Fibroblast of skin of left biceps (primary cell): ENCODE results near the gene PDCD4.

Experiments used
- DNase-seq, 2 experiments: peaks; one replicate each; pipeline ENCODE4 v3.0.0-alpha.2; 2013; ENCODE audit warnings: low read depth in 2 of 2

Gene PDCD4

DNA sequence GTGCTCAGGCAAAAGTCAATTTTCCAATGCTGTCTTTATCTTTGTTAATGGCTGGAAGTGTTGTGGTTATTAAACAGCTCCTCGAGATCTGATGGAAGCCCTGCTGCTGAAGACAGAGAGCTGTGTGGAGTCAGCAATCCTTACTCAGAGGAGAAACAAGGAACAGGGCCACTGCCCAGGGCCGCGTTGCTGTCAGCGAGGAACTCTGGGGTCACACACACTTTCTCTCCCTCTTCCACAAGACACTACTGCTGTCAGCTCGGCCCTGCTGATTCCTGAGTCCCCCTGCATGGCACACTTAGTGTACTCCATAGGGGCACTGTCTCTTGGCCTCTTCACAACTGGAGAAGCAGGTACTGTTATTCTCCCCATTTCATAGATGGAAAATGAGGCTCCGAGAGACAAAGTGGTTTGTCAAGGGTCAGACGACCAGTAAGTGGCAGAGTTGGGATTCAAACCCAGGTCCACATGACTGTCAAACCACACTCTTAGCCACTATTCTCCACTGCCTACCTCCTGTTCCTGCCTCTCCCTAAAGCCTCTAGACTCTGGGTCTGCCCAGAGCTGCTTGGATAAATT, 29.3 kb upstream of the PDCD4 start:
- DNase-seq, result no peak

GRCh38 chr10:110843031-110843430, 28.7 kb upstream of the PDCD4 start:
- no peak for DNase-seq

GRCh38 chr10:110843796-110844616, 27.7 kb upstream of the PDCD4 start:
- no peak for DNase-seq

GRCh38 chr10:110844617-110844881, 27.2 kb upstream of the PDCD4 start:
- no peak for DNase-seq

GRCh38 chr10:110845192-110845755, 26.5 kb upstream of the PDCD4 start:
- DNase-seq, result no peak

- DNase-seq, result no peak
These were observed 25.7 kb upstream of the PDCD4 start for GRCh38 chr10:110845756-110846620.

DNA sequence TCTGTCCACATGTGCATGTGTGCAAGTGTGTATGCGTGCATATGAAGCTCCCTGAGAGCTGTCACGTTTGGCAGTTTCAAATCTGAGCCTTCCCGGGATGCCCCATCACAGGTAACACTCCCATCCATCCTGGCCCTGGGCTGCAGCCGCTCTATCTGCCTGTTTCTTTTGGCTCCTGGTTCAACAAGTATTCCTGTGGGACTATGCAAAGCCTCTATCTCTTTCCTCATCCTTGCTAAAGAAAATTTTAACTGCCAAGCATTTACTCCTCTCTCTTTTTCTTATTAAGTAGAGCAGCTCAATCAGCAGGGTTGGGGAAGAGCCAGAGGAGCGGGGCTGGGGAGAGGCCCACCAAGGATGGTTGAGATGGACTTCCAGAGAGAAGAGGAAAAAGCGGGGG, 24.4 kb upstream of the PDCD4 start:
- DNase-seq, result no peak

DNA sequence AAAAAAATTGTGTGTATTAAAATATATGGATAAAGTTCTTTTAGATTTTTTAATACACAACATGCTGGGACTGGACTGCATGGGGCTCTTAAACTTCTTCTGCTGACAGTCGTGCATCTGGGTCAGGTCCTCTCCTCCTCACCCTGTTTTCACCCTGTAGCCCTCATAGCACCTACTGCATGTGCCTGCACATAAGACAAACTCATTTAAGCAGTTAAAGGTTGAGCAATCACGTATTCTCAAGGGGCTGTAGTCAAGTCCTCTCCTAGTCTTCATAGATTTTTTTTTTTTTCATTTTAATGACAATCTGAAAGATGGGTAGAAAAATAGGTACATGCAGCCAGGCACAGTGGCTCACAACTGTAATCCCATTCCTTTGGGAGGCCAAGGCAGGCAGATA, 23.6 kb upstream of the PDCD4 start:
- DNase-seq, result no peak

DNA sequence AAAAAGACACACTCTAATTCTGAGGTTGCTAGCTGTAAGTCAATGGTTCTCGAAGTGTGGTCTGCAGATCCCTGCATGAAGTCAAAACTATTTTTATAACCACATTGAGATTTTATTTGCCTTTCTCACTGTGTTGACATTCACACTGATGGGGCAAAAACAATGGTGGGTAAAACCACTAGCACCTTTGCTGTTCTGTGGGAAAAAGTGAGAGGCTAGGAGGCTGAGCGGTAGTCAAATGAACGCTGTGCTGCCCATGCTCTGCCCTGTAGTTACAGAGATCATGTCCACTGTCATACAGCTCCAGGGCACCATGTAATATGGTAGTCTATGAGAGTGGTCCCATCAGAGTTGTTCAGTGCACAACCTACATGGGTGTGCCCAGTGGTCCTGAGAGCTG, 21.6 kb upstream of the PDCD4 start:
- no peak for DNase-seq

DNA sequence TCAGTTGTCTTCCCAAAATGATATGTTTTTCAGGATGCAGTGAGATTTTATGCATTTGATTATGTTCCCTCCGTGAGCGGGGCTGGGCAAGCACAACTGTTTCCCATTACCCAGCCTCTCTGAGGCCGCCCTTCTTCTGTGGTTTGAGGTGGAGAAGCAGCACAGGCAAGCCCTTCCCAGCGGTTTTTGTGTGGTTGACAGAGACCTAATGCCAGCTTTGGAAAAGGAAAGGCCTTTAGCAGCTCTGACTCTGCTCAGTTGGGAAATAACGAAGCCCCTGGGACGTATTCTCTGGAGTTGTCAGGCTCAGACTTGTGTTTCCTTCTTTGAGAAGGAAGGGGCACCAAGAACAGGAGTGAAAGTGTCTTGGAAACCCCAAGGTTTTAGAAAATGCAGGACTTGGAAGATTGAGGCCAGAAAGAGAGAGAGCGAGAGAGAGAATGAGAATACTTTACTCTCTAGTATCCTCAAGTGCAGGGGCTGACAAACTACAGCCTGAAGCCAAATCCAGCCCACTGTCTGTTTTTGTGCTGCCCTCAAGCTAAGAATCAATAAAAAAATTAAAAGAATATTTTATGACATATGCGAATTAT, 20.6 kb upstream of the PDCD4 start:
- no peak for DNase-seq

- DNase-seq, result no peak
These were observed 19.4 kb upstream of the PDCD4 start for GRCh38 chr10:110852255-110852896.

- no peak for DNase-seq
These were observed 18.8 kb upstream of the PDCD4 start for GRCh38 chr10:110852947-110853346.

- DNase-seq, result no peak
These were observed 17.7 kb upstream of the PDCD4 start for GRCh38 chr10:110853921-110854605.

DNA sequence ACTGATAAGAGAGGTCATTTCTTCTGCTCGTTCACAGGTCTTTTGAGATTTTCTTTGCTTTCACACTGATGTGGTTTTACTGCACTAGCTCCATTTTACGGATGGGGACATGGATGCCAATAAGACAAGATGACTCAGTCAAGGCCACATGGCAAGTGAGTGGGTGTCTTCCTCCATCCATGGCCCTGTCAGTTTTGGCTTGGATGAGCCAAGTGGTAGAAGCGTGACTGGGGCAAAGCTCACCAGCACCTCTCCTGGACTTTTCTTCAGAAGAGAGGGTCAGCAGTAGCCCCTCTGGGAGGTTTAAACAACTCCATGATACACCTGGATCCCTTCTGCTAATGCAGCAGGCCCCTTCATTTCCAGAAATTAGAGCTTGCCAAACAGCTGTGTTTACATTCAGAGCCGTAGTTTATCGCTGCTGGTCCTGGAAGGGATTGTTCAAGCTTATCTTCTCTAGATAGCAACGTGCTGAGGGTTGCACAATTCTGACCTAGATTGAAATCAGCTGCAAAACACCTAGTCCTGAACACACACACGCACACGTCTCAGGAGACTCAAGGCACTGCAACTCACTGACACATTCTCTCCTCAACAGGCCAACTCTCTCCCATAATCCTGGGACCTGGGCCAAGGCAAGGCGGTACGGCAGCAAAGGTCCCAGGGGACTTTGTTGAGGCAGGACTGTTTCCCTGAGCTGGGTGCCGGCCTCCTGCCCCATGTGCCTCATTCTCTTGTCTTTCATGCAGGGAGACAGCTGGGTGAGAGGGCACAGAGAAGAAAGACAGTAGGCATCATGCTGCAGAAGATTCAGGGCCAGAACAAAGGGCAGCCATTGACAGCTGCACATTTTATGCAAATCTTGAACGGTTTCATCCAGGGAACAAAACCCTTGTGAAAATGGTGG, 14.2 kb upstream of the PDCD4 start:
- no peak for DNase-seq

DNA sequence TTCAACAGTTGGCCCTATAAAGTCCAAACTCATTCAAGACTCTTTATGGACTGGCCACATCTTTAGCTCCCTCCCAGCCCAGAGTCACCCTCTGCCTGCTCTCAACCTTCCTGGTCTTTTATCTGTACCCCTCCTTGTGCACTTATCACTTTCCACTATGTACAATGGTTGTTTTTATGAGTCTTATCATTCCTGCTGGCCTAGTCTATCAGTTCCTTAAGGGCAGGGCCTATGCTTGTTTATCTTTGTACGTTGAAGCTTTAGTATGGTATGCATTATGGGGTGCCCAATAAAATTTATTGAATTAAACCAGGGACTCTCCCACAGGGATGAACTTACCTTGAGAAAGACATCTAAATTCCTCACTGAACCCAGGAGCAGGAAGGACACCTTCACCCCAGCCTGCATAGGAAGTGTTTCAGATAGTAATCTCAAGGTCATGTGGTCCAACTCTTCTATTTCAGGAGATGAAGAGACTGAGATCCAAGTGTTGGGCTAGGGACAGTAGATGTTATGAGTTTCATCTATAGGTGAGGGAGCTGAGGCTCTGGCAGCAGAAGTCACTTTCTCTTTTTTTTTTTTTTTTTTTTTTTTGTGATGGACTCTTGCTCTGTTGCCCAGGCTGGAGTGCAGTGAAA, 13.3 kb upstream of the PDCD4 start:
- no peak for DNase-seq

DNA sequence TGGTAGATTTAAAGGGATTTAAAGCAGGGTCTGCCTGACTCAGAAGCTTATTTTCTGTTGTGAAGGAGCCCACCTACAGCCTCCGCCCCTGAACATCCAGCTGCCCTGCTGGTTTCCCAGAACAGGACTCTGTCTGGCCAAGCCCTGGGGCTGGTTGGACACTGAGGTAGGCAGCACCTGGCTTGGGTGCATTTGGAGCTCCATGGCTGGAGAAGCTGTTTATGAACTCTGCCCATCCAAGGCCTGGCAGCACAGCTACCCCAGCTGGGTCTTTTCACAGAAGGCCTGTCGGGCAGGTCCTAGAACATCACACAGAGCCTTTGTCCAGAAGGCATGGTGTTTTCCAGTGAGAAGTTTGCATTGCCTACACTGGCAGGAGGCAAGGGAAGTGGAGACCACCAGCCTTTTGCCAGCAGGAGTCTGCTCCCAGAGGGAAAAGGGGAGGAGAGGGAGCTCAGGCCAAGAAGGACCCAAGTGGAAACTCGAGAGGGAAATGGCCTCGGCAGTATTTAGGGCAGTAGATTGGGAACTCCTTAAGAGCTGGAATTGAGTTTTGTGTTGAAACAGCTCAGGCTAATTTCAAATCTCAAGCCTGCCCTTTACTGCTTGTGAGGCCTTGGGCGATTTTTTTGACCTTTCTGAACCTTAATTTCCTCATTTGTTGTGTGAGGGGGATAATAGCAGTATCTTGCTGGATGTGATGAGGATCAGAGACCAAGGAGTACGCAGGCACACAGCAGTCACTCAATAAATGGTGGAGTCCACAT, 12.3 kb upstream of the PDCD4 start:
- no peak for DNase-seq

GRCh38 chr10:110859973-110860376, 11.8 kb upstream of the PDCD4 start:
- DNase-seq, result peak; percentile 90 to 92

DNA sequence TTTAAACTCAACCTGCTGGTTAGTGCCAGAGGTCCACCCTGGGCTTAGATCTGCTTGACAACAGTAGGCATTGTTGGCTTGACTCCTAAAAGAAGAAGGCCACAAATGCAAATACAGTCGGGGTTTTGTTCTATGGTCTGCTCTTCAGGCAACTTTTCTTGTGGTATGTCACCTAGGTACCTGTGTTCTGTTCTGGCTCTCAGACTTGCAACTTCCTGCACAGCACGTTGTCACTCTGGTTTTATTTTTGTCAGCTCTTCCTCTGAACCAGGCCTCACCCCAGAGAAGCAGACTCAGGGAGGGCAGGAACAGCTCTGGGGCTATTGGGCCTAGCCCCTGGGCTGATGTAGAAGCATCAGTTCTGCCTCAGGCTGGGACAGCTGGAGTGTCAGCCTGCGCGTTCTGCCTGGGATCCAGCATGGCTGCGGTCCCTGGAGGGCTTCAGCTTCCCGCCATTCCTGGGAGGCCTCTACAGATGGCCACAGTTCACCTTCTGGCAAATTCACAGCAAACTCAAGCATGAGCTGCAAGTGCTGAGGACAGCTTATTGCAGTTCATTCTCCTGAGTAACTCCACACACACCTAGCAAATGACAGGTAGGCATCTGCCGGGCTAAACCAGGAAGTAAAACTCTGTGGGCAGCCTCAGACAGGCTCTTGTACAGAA, 11.0 kb upstream of the PDCD4 start:
- DNase-seq, result no peak
